Measurements from ENCODE around the gene UQCRQ.
"Not testable (repeated sequence)": the region's sequence is repeated elsewhere in the genome, so short reads cannot be mapped to it uniquely, and the experiment has no call there.

Gene UQCRQ

DNA sequence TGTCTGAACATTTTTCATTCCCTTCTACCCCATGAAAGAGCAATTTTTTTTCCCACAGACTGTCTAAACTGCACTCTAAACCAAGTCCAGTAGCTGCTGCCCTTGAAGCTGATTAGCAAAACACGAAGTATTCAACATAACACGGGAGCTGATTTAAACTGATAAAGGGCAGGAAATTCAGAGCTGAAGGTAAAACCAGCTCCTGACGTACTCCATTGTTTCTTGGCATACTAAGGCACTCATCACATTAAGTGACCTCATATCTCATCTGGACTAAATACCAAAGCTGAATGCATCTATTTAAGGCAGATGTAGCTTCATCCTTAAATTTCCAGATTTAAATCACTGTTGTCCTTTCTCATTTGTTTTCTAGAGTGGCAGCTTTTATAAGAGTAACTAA lies 12.1 kb upstream of the UQCRQ start:
- no peak for DNase-seq (ENCODE audit: extremely low read depth, low read depth)
- no peak overlapping the region for H3K4me3 ChIP-seq (replicated peaks; ENCODE audit: low read depth, low read length)
- TF ChIP-seq, protein P1, sequence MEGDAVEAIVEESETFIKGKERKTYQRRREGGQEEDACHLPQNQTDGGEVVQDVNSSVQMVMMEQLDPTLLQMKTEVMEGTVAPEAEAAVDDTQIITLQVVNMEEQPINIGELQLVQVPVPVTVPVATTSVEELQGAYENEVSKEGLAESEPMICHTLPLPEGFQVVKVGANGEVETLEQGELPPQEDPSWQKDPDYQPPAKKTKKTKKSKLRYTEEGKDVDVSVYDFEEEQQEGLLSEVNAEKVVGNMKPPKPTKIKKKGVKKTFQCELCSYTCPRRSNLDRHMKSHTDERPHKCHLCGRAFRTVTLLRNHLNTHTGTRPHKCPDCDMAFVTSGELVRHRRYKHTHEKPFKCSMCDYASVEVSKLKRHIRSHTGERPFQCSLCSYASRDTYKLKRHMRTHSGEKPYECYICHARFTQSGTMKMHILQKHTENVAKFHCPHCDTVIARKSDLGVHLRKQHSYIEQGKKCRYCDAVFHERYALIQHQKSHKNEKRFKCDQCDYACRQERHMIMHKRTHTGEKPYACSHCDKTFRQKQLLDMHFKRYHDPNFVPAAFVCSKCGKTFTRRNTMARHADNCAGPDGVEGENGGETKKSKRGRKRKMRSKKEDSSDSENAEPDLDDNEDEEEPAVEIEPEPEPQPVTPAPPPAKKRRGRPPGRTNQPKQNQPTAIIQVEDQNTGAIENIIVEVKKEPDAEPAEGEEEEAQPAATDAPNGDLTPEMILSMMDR (IDR thresholded peaks at IDR 0.05; ENCODE audit: low read depth, low read length, missing control alignments) = no peak

DNA sequence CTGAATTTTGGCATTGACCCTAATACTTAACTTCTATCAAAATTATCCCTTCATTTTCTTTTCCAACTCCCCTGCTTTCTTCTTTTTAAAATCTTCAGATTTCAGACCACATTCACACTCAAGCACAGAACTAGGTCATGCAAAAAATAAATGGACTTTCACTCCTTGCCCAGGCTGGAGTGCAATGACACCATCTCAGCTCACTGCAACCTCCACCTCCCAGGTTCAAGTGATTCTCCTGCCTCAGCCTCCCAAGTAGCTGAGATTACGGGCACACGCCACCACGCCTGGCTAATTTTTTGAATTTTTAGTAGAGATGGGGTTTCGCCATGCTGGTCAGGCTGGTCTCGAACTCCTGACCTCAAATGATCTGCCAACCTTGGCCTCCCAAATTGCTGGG lies 11.4 kb upstream of the UQCRQ start:
- not testable (repeated sequence) for DNase-seq (ENCODE audit: extremely low read depth, low read depth); H3K4me3 ChIP-seq (replicated peaks; ENCODE audit: low read depth, low read length)

DNA sequence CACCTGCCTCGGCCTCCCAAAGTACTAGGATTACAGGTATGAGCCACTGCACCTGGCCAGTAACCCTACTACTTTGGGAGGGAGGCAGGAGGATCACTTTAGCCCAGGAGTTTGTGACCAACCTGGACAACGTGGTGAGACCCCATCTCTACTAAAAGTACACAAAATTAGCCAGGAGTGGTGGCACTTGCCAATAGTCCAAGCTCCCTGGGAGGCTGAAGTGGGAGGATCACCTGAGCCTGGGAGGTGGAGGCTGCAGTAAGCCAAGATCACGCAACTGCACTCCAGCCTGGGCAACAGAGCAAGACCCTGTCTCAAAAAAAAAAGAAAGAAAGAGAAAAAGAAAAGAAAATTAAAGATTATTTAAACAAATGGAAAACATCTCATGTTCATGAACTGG lies 10.4 kb upstream of the UQCRQ start:
- no peak for DNase-seq (ENCODE audit: extremely low read depth, low read depth)
- TF ChIP-seq, protein P1 (IDR thresholded peaks at IDR 0.05; ENCODE audit: low read depth, low read length, missing control alignments) = no peak
- no peak overlapping the region for H3K4me3 ChIP-seq (replicated peaks; ENCODE audit: low read depth, low read length)

DNA sequence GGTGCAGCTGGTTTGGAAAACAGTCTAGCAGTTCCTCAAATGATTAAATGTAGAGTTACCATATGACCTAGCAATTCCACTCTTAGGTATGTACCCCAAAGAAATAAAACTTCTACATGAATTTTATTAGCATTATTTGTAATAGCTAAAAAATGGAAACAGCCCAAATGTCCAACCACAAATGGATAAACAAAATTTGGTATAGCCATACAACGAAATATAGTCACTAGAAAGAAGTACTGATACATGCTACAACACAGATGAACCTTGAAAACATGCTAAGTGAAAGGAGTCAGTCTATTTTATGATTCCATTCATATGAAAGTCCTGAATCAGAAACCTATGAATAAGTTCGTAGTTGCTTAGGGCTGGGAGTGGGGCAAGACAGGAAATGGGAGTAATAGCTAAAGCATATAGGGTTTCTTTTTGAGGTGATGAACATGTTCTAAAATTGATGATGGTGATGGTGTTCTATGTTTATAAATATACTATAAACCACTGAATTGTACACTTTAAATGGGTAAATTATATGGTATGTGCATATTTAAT lies 6.5 kb upstream of the UQCRQ start:
- H3K4me3 ChIP-seq (replicated peaks; ENCODE audit: low read depth, low read length) = no peak overlapping the region
- DNase-seq (ENCODE audit: extremely low read depth, low read depth) = no peak
- TF ChIP-seq, protein P1 (IDR thresholded peaks at IDR 0.05; ENCODE audit: low read depth, low read length, missing control alignments) = no peak

DNA sequence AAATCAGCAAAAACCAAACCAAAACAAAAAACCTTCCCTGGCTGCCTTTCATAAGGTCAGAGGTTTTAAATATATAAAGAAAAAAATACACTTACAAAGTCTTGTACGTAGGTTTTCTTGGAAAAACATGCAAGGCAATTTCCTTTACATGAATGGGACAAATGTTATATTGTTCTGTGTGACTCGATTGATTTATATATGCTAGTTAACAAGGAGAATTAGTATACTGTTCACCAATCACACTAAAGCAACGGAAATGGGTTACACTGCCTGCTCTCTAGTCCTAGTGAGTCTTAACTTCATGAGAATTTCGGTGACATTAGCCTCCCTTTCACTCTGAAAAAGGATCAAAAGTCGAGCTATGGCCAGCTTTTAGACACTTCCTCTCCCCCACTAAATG lies 5.7 kb upstream of the UQCRQ start:
- TF ChIP-seq, protein P1 (IDR thresholded peaks at IDR 0.05; ENCODE audit: low read depth, low read length, missing control alignments) = no peak
- H3K4me3 ChIP-seq (replicated peaks; ENCODE audit: low read depth, low read length) = no peak overlapping the region
- no peak for DNase-seq (ENCODE audit: extremely low read depth, low read depth)

DNA sequence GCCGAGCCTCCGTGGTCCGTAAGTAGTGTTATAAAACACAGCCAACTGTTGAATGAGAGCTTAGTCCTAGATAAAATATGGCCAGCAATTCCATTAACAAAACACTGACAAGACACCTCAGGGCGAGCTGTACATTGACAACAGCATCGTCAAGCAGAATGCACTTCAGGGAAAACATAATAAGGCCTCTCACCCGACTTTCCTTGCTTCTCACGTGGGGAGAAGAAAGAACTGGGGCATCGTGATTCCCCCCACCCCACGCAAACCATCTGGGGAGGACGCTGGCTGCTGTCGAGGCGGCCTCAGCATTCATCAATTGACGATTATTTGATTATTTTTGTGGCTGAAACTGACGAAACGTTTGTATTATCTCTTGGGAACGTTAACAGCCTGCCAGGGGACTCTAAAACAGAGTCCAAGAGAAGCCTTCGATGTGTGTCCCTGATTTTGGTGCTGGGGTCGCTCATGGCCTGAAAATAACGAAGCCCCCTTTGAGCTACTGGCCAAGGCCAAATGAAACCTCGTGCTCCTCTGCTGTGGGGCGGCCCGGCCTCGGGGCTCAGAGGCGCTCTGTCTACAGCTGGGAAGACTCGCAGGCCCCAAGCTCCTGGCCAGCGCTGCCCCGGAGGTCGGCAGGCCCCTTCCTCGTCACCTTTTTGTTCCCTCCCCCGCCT lies 637 bp upstream of the UQCRQ start:
- TF ChIP-seq, protein P1 (IDR thresholded peaks at IDR 0.05; ENCODE audit: low read depth, low read length, missing control alignments) = no peak
- peak overlapping the region; percentile 80 for H3K4me3 ChIP-seq (replicated peaks; ENCODE audit: low read depth, low read length)
- DNase-seq (ENCODE audit: extremely low read depth, low read depth) = no peak

DNA sequence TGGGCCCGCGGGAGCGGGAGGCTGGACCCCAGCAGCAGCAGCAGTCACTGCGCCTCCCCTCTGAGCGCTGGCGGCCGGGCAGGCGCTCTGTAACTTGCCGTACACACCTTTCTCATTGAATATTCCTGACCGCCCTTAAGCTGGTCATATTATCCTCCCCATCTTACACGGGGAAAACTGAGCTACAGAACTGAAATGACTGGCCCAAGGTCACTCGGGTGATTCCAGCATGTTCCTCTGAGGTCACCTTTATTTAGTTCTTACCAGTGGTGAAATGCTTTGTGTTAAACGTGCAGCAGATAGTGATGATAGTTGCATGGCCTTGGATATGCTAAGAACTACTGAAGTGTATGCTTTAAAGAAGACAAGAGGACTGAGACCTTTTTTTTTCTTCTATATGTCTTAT lies 607 bp downstream of the UQCRQ start:
- TF ChIP-seq, protein P1 (IDR thresholded peaks at IDR 0.05; ENCODE audit: low read depth, low read length, missing control alignments) = no peak
- no peak for DNase-seq (ENCODE audit: extremely low read depth, low read depth)
- H3K4me3 ChIP-seq (replicated peaks; ENCODE audit: low read depth, low read length) = peak overlapping the region; percentile 80

Data from HFF-Myc (cell line).